SK-N-MC (cell line): ENCODE data around the gene EIF2B2.

Experiments used
- EZH2 ChIP-seq: fragments of 200-600 bp; sonication (generic); IDR thresholded peaks from one replicate; pipeline ENCODE4 v1.6.1; 2017; ENCODE audit warnings: antibody characterized with exemption
- FOXP2 ChIP-seq: optimal IDR thresholded peaks from 2 replicates; pipeline ENCODE3; 2011; ENCODE audit warnings: mild to moderate bottlenecking, moderate library complexity; ENCODE audit not compliant: insufficient read depth; ENCODE audit errors: extremely low read length, control extremely low read depth
- POLR2AphosphoS5 ChIP-seq: IDR thresholded peaks from 2 replicates; pipeline ENCODE4 v1.6.1; 2012; ENCODE audit warnings: mild to moderate bottlenecking, low read depth, low read length, borderline replicate concordance

DNA sequence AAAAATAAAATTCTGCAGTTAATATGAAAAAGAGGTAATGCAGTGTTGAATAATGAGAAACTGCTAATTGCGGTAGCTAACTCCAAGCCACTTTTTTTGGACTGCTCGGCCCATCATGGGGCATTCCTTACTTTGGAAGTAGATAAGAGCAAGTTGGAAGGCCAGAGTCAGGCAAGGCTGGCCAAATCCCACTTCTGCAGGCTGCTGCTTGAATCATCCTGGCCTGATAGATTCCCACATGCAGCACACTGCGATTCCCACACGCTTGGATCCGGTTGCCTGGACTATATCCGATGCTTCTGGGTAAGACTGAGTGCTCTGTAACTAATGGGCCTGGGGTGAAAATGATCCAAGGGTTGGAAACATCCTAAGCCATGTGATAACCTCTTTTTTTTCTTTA lies 10.6 kb downstream of the EIF2B2 start:
- TF ChIP-seq EZH2, result no peak
- TF ChIP-seq POLR2AphosphoS5, result no peak
- no peak for TF ChIP-seq FOXP2
